GM12878 (cell line): ENCODE data around the gene SPINT2. TPM values are rescaled to one million over a fixed set of nuclear protein-coding genes. Genes with fewer than 3 reads are reported as not detected.

Experiments
- ATAC-seq: fragments of 200-7000 bp; cut with Tn5 transposase; 3 replicates; pipeline ENCODE4 v1.9.1; 2020; ENCODE audit warnings: mild to moderate bottlenecking, moderate library complexity
- BruUV-seq: library from RNA; stranded (reverse); fragments of 400-500 nt; replicated peaks from 2 replicates; lab custom pipeline; 2021; lab: Mats Ljungman, UMichigan
- CTCF ChIA-PET: fragments of 300-600 bp; sonication (Branson Sonifier 250); formaldehyde crosslinking; extraction: SDS; loops from one replicate; lab custom pipeline; 2021; ENCODE audit warnings: inconsistent platforms; lab: Yijun Ruan, JAX
- POLR2A ChIA-PET: fragments of 350-600 bp; formaldehyde crosslinking; extraction: SDS; loops from one replicate; lab custom pipeline; 2021; ENCODE audit warnings: inconsistent platforms; lab: Charles Lee
- RAD21 ChIA-PET: fragments of 300-600 bp; sonication (Branson Sonifier 250); formaldehyde crosslinking; loops from one replicate; lab custom pipeline; 2023; ENCODE audit warnings: antibody characterized with exemption; ENCODE audit not compliant: unreplicated experiment; lab: Charles Lee
- SMC1A ChIA-PET: fragments of 300-600 bp; sonication (Branson Sonifier 250); formaldehyde crosslinking; loops from one replicate; lab custom pipeline; 2023; ENCODE audit not compliant: unreplicated experiment, uncharacterized antibody; lab: Charles Lee
- DNase-seq: peaks from one replicate; pipeline ENCODE4 v3.0.0-alpha.2; 2011; ENCODE audit warnings: low read depth, low spot score
- FAIRE-seq: peaks from 3 replicates; lab custom pipeline; 2011; peaks lifted over from hg19 to GRCh38; lab: Jason Lieb, UNC
- H2AFZ ChIP-seq: 2 replicates; pipeline ENCODE4 v1.6.0; 2011; ENCODE audit warnings: low read depth, low read length, control low read depth; ENCODE audit not compliant: control insufficient read depth
- H3K27ac ChIP-seq: 2 replicates; pipeline ENCODE4 v1.5.1; 2011; ENCODE audit warnings: control low read depth; ENCODE audit not compliant: control insufficient read depth, insufficient read depth
- H3K27me3 ChIP-seq, 2 experiments: replicated peaks in 1 of 2; 2 replicates each; pipeline versions ENCODE4 v1.6.0 to v1.6.1; 2011; ENCODE audit warnings: low read length in 1 of 2; ENCODE audit not compliant: control insufficient read depth in 2 of 2, insufficient read depth in 2 of 2
- H3K36me3 ChIP-seq, 2 experiments: 2 replicates each; pipeline ENCODE4 v1.5.1; 2011; ENCODE audit warnings: low read length in 1 of 2; ENCODE audit not compliant: control insufficient read depth in 2 of 2, insufficient read depth in 2 of 2
- H3K4me1 ChIP-seq: 2 replicates; pipeline ENCODE4 v1.6.1; 2011; ENCODE audit warnings: mild to moderate bottlenecking, low read length, moderate library complexity, mixed read lengths; ENCODE audit not compliant: control insufficient read depth, insufficient read depth
- H3K4me2 ChIP-seq: 2 replicates; pipeline ENCODE4 v1.6.0; 2011; ENCODE audit warnings: control low read depth; ENCODE audit not compliant: control insufficient read depth, insufficient read depth
- H3K4me3 ChIP-seq: fragments of 200-600 bp; sonication (generic); 2 replicates; pipeline ENCODE4 v1.5.1; 2016
- H3K79me2 ChIP-seq: 2 replicates; pipeline ENCODE4 v1.6.0; 2011; ENCODE audit warnings: low read length; ENCODE audit not compliant: control insufficient read depth, insufficient read depth
- H3K9ac ChIP-seq: 2 replicates; pipeline ENCODE4 v1.8.0; 2011; ENCODE audit warnings: low read length, control low read depth, mixed read lengths; ENCODE audit not compliant: control insufficient read depth, insufficient read depth
- H3K9me3 ChIP-seq: replicated peaks from 3 replicates; pipeline ENCODE4 v1.5.1; 2011; ENCODE audit warnings: mild to moderate bottlenecking, low read length; ENCODE audit not compliant: control insufficient read depth, insufficient read depth
- H4K20me1 ChIP-seq: 2 replicates; pipeline ENCODE4 v1.6.0; 2011; ENCODE audit not compliant: control insufficient read depth, insufficient read depth
- BACH1 ChIP-seq: fragments of 450-650 bp; IDR thresholded peaks from 2 replicates; pipeline ENCODE4 v1.6.1; 2017; ENCODE audit warnings: mild to moderate bottlenecking, borderline replicate concordance
- BMI1 ChIP-seq: fragments of 450-650 bp; IDR thresholded peaks from 2 replicates; pipeline ENCODE4 v1.6.1; 2016; ENCODE audit warnings: mild to moderate bottlenecking, moderate library complexity, borderline replicate concordance
- EP300 ChIP-seq, 2 experiments: fragments of 150-350 bp in 1 of 2; IDR thresholded peaks; 2 replicates each; pipeline ENCODE4 v1.6.1; 2011 to 2012; ENCODE audit warnings: low read depth in 2 of 2, low read length in 2 of 2, borderline replicate concordance in 1 of 2, improper control_type of control experiment in 1 of 2, inconsistent platforms in 1 of 2; ENCODE audit not compliant: control insufficient read depth in 1 of 2
- HCFC1 ChIP-seq: fragments of 150-350 bp; IDR thresholded peaks from 2 replicates; pipeline ENCODE4 v1.6.1; 2014; ENCODE audit warnings: low read length
- MYB ChIP-seq: fragments of 150-350 bp; IDR thresholded peaks from 2 replicates; pipeline ENCODE4 v1.6.1; 2014; ENCODE audit warnings: mild to moderate bottlenecking, low read depth, low read length, borderline replicate concordance
- MYC ChIP-seq: IDR thresholded peaks from 2 replicates; pipeline ENCODE4 v1.6.1; 2011; ENCODE audit warnings: mild to moderate bottlenecking, low read length, moderate library complexity, inconsistent platforms; ENCODE audit not compliant: insufficient read depth, insufficient replicate concordance, insufficient read length, severe bottlenecking
- NR2F1 ChIP-seq: fragments of 450-650 bp; conservative IDR thresholded peaks from 2 replicates; pipeline ENCODE4 v1.6.1; 2017; ENCODE audit warnings: mild to moderate bottlenecking
- PAX5 ChIP-seq: IDR thresholded peaks from 2 replicates; pipeline ENCODE4 v1.6.1; 2011; ENCODE audit warnings: low read depth, low read length, borderline replicate concordance
- RB1 ChIP-seq: fragments of 450-650 bp; formaldehyde crosslinking; IDR thresholded peaks from 2 replicates; pipeline ENCODE4 v1.6.1; 2017; ENCODE audit warnings: mild to moderate bottlenecking, borderline replicate concordance
- RBBP5 ChIP-seq: fragments of 200-600 bp; sonication (generic); conservative IDR thresholded peaks from 2 replicates; pipeline ENCODE4 v1.6.1; 2016
- TCF3 ChIP-seq: IDR thresholded peaks from 2 replicates; pipeline ENCODE4 v1.6.1; 2012; ENCODE audit warnings: low read depth, mild to moderate bottlenecking, low read length, borderline replicate concordance; ENCODE audit not compliant: insufficient read depth
- TCF7 ChIP-seq: IDR thresholded peaks from 2 replicates; pipeline ENCODE4 v1.6.1; 2014; ENCODE audit warnings: antibody characterized with exemption, borderline replicate concordance
- ZNF384 ChIP-seq: IDR thresholded peaks from 2 replicates; pipeline ENCODE4 v1.6.1; 2012; ENCODE audit warnings: low read depth, mild to moderate bottlenecking, low read length, improper control_type of control experiment, borderline replicate concordance
- ZSCAN29 ChIP-seq: fragments of 450-650 bp; IDR thresholded peaks from 2 replicates; pipeline ENCODE4 v1.6.1; 2017; ENCODE audit warnings: mild to moderate bottlenecking, moderate library complexity
- WGBS: methylation state at CpG from one replicate; pipeline ENCODE4 v1.1.6; 2016; ENCODE audit warnings: low lambda C conversion rate; ENCODE audit not compliant: insufficient replicate concordance, insufficient coverage; ENCODE audit errors: missing lambda C conversion rate; 5-methylcytosine and 5-hydroxymethylcytosine counted together
- in situ Hi-C: fragments of 300-500 bp; cut with MboI; formaldehyde crosslinking; loops from 9 replicates; pipeline ENCODE4 v1.14.3; 2018; ENCODE audit warnings: mixed read lengths
- intact Hi-C: fragments of 100-400 bp; cut with micrococcal nuclease; formaldehyde crosslinking; loops from one replicate; pipeline ENCODE4 v1.14.2; 2022; ENCODE audit not compliant: unreplicated experiment
- polyA plus RNA-seq, 11 experiments: library from polyadenylated mRNA; depleted of rRNA in 4 of 11; unstranded in 6 of 11; stranded (reverse) in 5 of 11; fragments of >200 nt; fragmentation: Nextera tagmentation in 4 of 11; fragmentation: Illumina TruSeq in 1 of 11; extraction: Ambion mirVana in 4 of 11; extraction: Trizol in 1 of 11; gene quantifications; 1 replicate in 1 of 11; 2 replicates in 10 of 11; pipeline versions ENCODE4 v1.2.1 to v1.2.3, GENCODE V29; 2011 to 2016; ENCODE audit warnings: inconsistent platforms in 2 of 11, missing spikeins in 2 of 11, low read depth in 1 of 11
- total RNA-seq, 4 experiments: library from RNA; depleted of rRNA in 3 of 4; stranded (reverse); fragments of >200 nt in 3 of 4; fragmentation: Illumina TruSeq in 1 of 4; extraction: Trizol in 1 of 4; gene quantifications; 2 replicates each; pipeline versions ENCODE4 v1.2.1 to v1.2.3, GENCODE V29; 2013 to 2021
- TF ChIP-seq, protein P1 (sequence below): fragments of 450-650 bp; IDR thresholded peaks from 2 replicates; pipeline ENCODE4 v1.6.1; 2016; ENCODE audit warnings: mild to moderate bottlenecking, moderate library complexity, borderline replicate concordance

The SPINT2 gene
- total and polyA plus RNA-seq, 10 of the 15 experiments (the other 5 are each of a cell fraction or from before 2014, with no cell fraction given), result 0.15 to 26.5 (median 17.5) TPM

DNA sequence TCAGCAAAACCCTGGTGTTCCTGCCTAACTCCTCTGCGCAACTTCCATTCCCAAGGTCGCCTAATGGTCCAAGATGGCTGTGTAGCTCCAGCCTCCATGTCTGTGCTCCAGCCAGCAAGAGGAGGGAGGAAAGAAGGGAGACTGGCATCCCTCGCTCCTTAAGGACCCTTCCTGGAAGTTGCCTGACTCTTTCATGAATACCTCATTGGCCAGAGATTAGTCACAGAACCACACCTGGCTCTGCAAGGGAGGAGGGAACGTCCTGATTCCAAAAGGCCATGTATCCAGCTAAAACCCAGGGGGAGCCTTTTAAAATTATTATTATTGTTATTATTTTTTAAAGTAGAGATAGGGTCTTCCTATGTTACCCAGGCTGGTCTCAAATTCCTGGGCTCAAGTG lies 60.1 kb downstream of the SPINT2 start:
- WGBS, result 46% methylated on average over 4 of the region's 4 CpGs
- ChIA-PET RAD21 (no interaction called here), POLR2A (no interaction called here), CTCF (interaction anchor here (0.9 kb wide), 1 partner anchor 81 kb away, joined by 5 read pairs; no protein-coding TSS in a partner anchor), SMC1A (no interaction called here)
- no peak for ATAC-seq
- H3K9ac ChIP-seq, result no peak overlapping the region
- intact Hi-C loops, result no loop called here
- H3K36me3 ChIP-seq, result no peaks in the 10 kb centered on the region; a peak in 1 of 4 replicates
- H3K27ac ChIP-seq, result no peak overlapping the region
- no TSS peak for BruUV-seq
- no peaks in the 10 kb centered on the region for H3K4me1 ChIP-seq
- in situ Hi-C loops, result no loop called here
- no peaks in the 10 kb centered on the region for H3K9me3 ChIP-seq
- no peak for FAIRE-seq
- H3K79me2 ChIP-seq, result no peaks in the 10 kb centered on the region
- no peak for DNase-seq
- H4K20me1 ChIP-seq, result no peaks in the 10 kb centered on the region
- no peak overlapping the region for H3K4me2 ChIP-seq
- no peak overlapping the region for H2AFZ ChIP-seq
- no peaks in the 10 kb centered on the region; a peak in 2 of 4 replicates for H3K27me3 ChIP-seq
- no peak overlapping the region for H3K4me3 ChIP-seq
- no peak for TF ChIP-seq RB1
- no peak for TF ChIP-seq TCF3
- TF ChIP-seq TCF7, result no peak
- no peak for TF ChIP-seq BMI1
- no peak for TF ChIP-seq ZSCAN29
- no peak for TF ChIP-seq MYB
- no peak for TF ChIP-seq PAX5
- TF ChIP-seq HCFC1, result no peak
- TF ChIP-seq ZNF384, result no peak
- TF ChIP-seq RBBP5, result no peak
- no peak for TF ChIP-seq BACH1
- TF ChIP-seq EP300 (IDR thresholded peaks at IDR 0.05; ENCODE audit: borderline replicate concordance in 1 of 2, control insufficient read depth in 1 of 2, low read depth in 2 of 2, low read length in 2 of 2), result no peak
- no peak for TF ChIP-seq MYC
- TF ChIP-seq NR2F1, result no peak
- TF ChIP-seq, protein P1, sequence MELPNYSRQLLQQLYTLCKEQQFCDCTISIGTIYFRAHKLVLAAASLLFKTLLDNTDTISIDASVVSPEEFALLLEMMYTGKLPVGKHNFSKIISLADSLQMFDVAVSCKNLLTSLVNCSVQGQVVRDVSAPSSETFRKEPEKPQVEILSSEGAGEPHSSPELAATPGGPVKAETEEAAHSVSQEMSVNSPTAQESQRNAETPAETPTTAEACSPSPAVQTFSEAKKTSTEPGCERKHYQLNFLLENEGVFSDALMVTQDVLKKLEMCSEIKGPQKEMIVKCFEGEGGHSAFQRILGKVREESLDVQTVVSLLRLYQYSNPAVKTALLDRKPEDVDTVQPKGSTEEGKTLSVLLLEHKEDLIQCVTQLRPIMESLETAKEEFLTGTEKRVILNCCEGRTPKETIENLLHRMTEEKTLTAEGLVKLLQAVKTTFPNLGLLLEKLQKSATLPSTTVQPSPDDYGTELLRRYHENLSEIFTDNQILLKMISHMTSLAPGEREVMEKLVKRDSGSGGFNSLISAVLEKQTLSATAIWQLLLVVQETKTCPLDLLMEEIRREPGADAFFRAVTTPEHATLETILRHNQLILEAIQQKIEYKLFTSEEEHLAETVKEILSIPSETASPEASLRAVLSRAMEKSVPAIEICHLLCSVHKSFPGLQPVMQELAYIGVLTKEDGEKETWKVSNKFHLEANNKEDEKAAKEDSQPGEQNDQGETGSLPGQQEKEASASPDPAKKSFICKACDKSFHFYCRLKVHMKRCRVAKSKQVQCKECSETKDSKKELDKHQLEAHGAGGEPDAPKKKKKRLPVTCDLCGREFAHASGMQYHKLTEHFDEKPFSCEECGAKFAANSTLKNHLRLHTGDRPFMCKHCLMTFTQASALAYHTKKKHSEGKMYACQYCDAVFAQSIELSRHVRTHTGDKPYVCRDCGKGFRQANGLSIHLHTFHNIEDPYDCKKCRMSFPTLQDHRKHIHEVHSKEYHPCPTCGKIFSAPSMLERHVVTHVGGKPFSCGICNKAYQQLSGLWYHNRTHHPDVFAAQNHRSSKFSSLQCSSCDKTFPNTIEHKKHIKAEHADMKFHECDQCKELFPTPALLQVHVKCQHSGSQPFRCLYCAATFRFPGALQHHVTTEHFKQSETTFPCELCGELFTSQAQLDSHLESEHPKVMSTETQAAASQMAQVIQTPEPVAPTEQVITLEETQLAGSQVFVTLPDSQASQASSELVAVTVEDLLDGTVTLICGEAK, result no peak
